Tibial nerve (tissue), 4 donors: Measurements from ENCODE around the gene POLG. TPM values are rescaled to one million over a fixed set of nuclear protein-coding genes. Genes with fewer than 3 reads are reported as not detected.

Experiments
- DNase-seq, 2 donors: peaks; one replicate each; pipeline ENCODE4 v3.0.0-alpha.2; 2019; ENCODE audit warnings: low spot score in 2 of 2
- H3K27ac ChIP-seq, 4 donors: fragments of 200-600 bp; sonication (generic) in 3 of 4; one replicate each; pipeline ENCODE4 v1.5.1; 2017 to 2019; ENCODE audit warnings: mild to moderate bottlenecking in 1 of 4
- H3K27me3 ChIP-seq, 2 donors: fragments of 200-600 bp; sonication (generic) in 1 of 2; one replicate each; pipeline versions ENCODE4 v1.5.1 to v1.6.0; 2017 to 2019
- H3K36me3 ChIP-seq, 3 donors: fragments of 200-600 bp; sonication (generic); one replicate each; pipeline ENCODE4 v1.5.1; 2018 to 2019
- H3K4me1 ChIP-seq, 4 donors: fragments of 200-600 bp; sonication (generic) in 3 of 4; one replicate each; pipeline ENCODE4 v1.5.1; 2017 to 2019
- H3K4me3 ChIP-seq, 4 donors: fragments of 200-600 bp; sonication (generic) in 3 of 4; one replicate each; pipeline ENCODE4 v1.5.1; 2017 to 2019; ENCODE audit warnings: mild to moderate bottlenecking in 1 of 4, moderate library complexity in 1 of 4
- H3K9me3 ChIP-seq, 4 donors: fragments of 200-600 bp; sonication (generic) in 3 of 4; one replicate each; pipeline ENCODE4 v1.5.1; 2017 to 2019
- CTCF ChIP-seq, 5 experiments: fragments of 200-600 bp in 3 of 5; fragments of 450-650 bp in 2 of 5; sonication (generic) in 3 of 5; IDR thresholded peaks; one replicate each; pipeline ENCODE4 v1.5.1; 2016 to 2019; ENCODE audit warnings: antibody characterized with exemption in 5 of 5, mild to moderate bottlenecking in 3 of 5, moderate library complexity in 2 of 5
- EP300 ChIP-seq, 2 donors: sonication (generic); formaldehyde crosslinking; IDR thresholded peaks; one replicate each; pipeline ENCODE4 v1.6.1; 2017; ENCODE audit warnings: antibody characterized with exemption in 2 of 2, mild to moderate bottlenecking in 1 of 2
- POLR2A ChIP-seq, 2 donors: fragments of 450-650 bp; IDR thresholded peaks; one replicate each; pipeline ENCODE4 v1.6.1; 2017; ENCODE audit warnings: antibody characterized with exemption in 2 of 2, mild to moderate bottlenecking in 2 of 2, moderate library complexity in 2 of 2
- WGBS, 2 donors: methylation state at CpG; one replicate each; pipeline ENCODE4 v1.1.5; 2018; 5-methylcytosine and 5-hydroxymethylcytosine counted together
- total RNA-seq, 4 donors: library from RNA; depleted of rRNA; stranded (reverse); fragments of >200 nt; gene quantifications; one replicate each; pipeline ENCODE4 v1.1.0, GENCODE V29; 2016

Gene POLG
- total RNA-seq, 4 donors from 2014 or later = 76.9 to 113 (median 103) TPM

GRCh38 chr15:89377024-89377841 is 42.6 kb upstream of the POLG start:
- no peak for DNase-seq
- H3K36me3 ChIP-seq = no peaks in the 10 kb centered on the region
- TF ChIP-seq EP300 (IDR thresholded peaks at IDR 0.05) (no peak), POLR2A (IDR thresholded peaks at IDR 0.05) (no peak), CTCF (IDR thresholded peaks at IDR 0.05) (no peak)
- no peak overlapping the region for H3K4me3 ChIP-seq
- 9 to 24% methylated on average over 16 to 28 of the region's 31 CpGs for WGBS, 2 donors
- no peaks in the 10 kb centered on the region for H3K9me3 ChIP-seq
- H3K27ac ChIP-seq = no peak overlapping the region
- H3K27me3 ChIP-seq = peaks cover 0 to 98% of the 10 kb centered on the region in 2 donors
- H3K4me1 ChIP-seq = peaks cover 0 to 19% (median 4%) of the 10 kb centered on the region in 4 donors

DNA sequence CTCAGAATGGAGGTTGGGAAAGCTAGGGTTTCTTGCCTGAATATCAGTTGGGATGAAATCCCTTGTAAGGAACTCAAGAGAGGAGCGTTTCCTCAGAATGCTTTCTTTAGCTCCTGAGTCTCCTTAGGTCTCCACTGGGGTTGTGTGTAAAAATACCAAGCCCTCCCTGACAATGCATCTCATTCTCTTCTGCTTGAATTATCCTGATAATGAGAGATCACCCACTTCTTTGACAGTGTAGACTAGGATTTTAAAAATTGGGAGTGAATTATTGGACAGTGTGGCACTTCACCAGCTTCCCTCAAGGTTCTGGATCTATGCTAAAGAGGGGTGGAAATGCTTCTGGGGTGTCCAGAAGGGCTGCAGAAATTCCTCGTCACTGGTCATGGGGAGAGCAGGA is 41.8 kb upstream of the POLG start:
- 45 to 46% methylated on average over 2 of the region's 2 CpGs for WGBS, 2 donors

GRCh38 chr15:89375093-89376005 is 40.7 kb upstream of the POLG start:
- no peak for DNase-seq
- Histone ChIP-seq H3K9me3 (no peaks in the 10 kb centered on the region), H3K36me3 (no peaks in the 10 kb centered on the region), H3K27me3 (peaks cover 0 to 98% of the 10 kb centered on the region in 2 donors), H3K4me3 (no peak overlapping the region), H3K27ac (no peak overlapping the region), H3K4me1 (peaks cover 0 to 34% (median 8%) of the 10 kb centered on the region in 4 donors)
- WGBS, 2 donors = 10 to 12% methylated on average over 9 of the region's 9 CpGs
- TF ChIP-seq POLR2A (IDR thresholded peaks at IDR 0.05) (no peak), EP300 (IDR thresholded peaks at IDR 0.05) (no peak), CTCF (IDR thresholded peaks at IDR 0.05) (no peak)

More for the DNA sequence above, 41.8 kb upstream of the POLG start:
- Histone ChIP-seq H3K27me3 (peaks cover 0 to 99% of the 10 kb centered on the region in 2 donors), H3K4me1 (peaks cover 0 to 25% (median 4%) of the 10 kb centered on the region in 4 donors), H3K9me3 (no peaks in the 10 kb centered on the region), H3K36me3 (no peaks in the 10 kb centered on the region), H3K4me3 (no peak overlapping the region), H3K27ac (no peak overlapping the region)
- TF ChIP-seq EP300 (IDR thresholded peaks at IDR 0.05) = no peak
- no peak for TF ChIP-seq POLR2A (IDR thresholded peaks at IDR 0.05)
- no peak for TF ChIP-seq CTCF (IDR thresholded peaks at IDR 0.05)
- no peak for DNase-seq

DNA sequence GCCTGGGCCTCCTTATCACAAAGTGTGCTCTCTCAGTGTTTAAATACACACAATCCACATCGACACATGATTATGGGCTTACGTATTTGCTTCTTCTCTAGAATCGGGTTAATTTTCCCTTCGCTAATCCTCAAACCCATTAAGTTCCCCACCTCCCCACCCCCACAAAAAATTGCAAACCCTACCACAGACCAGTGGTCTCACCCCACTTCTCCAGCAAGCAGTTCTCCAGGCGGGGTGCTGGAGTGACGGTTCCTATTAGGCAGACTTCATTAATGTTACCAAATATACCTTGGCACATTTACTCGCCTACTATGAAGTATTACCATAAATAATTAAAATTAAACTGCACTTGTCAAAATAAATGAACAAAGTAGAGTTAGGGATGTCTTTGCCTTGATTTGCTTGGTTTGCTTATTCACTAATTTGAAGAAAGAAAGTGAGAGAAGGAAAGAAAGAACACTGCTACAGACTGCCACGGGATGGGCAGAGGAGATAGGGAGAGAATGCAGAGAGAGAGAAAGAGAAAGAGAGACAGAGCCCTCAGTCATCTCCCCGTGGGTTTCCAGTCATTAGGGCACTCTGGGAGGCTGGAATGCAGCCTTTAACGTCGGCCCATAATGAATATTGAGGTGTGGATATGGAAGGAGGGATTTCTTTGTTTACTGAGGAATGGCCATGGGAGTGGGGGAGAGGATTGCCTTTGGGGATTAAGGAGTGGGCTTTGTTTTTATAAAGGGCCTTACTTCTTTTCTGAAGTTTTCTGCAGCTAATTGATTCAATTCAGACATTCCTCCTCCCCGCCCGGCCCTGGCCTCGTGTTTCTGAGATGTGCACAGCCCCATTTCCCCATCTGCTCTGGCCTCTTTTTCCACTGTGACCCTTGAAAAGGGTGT is 39.7 kb upstream of the POLG start:
- Histone ChIP-seq H3K27ac (no peak overlapping the region), H3K9me3 (no peaks in the 10 kb centered on the region), H3K27me3 (peaks cover 0 to 98% of the 10 kb centered on the region in 2 donors), H3K4me1 (peaks cover 0 to 33% (median 8%) of the 10 kb centered on the region in 4 donors), H3K36me3 (no peaks in the 10 kb centered on the region), H3K4me3 (no peak overlapping the region)
- 20 to 23% methylated on average over 14 of the region's 14 CpGs for WGBS, 2 donors
- no peak for DNase-seq
- TF ChIP-seq CTCF (IDR thresholded peaks at IDR 0.05) (no peak), POLR2A (IDR thresholded peaks at IDR 0.05) (no peak), EP300 (IDR thresholded peaks at IDR 0.05) (no peak)
